Stomach (tissue), 9 donors: ENCODE results near the gene SLC51A. TPM values are rescaled to one million over a fixed set of nuclear protein-coding genes. Genes with fewer than 3 reads are reported as not detected.

ENCODE experiments used
- DNase-seq, 2 donors: peaks; one replicate each; pipeline versions ENCODE4 v3.0.0 to v3.0.0-alpha.2; 2013 to 2019
- H3K27ac ChIP-seq, 5 donors: fragments of 200-600 bp in 4 of 5; sonication (generic) in 4 of 5; one replicate each; pipeline ENCODE4 v1.5.1; 2013 to 2019; ENCODE audit warnings: mild to moderate bottlenecking in 1 of 5, moderate library complexity in 1 of 5
- H3K27me3 ChIP-seq, 3 donors: fragments of 200-600 bp; sonication (generic); one replicate each; pipeline ENCODE4 v1.5.1; 2017 to 2019; ENCODE audit warnings: mixed run types in 1 of 3
- H3K36me3 ChIP-seq, 4 donors: fragments of 200-600 bp; sonication (generic); 1 replicate in 3 of 4; 2 replicates in 1 of 4; pipeline ENCODE4 v1.5.1; 2016 to 2019
- H3K4me1 ChIP-seq, 4 donors: fragments of 200-600 bp; sonication (generic); one replicate each; pipeline ENCODE4 v1.5.1; 2016 to 2019
- H3K4me3 ChIP-seq, 4 donors: fragments of 200-600 bp; sonication (generic) in 3 of 4; one replicate each; pipeline ENCODE4 v1.5.1; 2016 to 2019; ENCODE audit warnings: mild to moderate bottlenecking in 1 of 4
- H3K9me3 ChIP-seq, 4 donors: fragments of 200-600 bp; sonication (generic); one replicate each; pipeline ENCODE4 v1.5.1; 2016 to 2019
- CTCF ChIP-seq, 7 experiments: fragments of 450-650 bp in 4 of 7; fragments of 200-600 bp in 3 of 7; sonication (generic) in 3 of 7; IDR thresholded peaks; one replicate each; pipeline ENCODE4 v1.5.1; 2016 to 2019; ENCODE audit warnings: antibody characterized with exemption in 7 of 7, control low read depth in 2 of 7, mild to moderate bottlenecking in 1 of 7
- EP300 ChIP-seq: sonication (generic); formaldehyde crosslinking; IDR thresholded peaks from one replicate; pipeline ENCODE4 v1.6.1; 2017; ENCODE audit warnings: antibody characterized with exemption
- POLR2A ChIP-seq, 4 donors: fragments of 450-650 bp; IDR thresholded peaks; one replicate each; pipeline ENCODE4 v1.6.1; 2016; ENCODE audit warnings: antibody characterized with exemption in 4 of 4, control low read depth in 2 of 4, mild to moderate bottlenecking in 1 of 4, moderate library complexity in 1 of 4
- POLR2AphosphoS5 ChIP-seq, 3 donors: sonication (generic); formaldehyde crosslinking; IDR thresholded peaks; one replicate each; pipeline ENCODE4 v1.6.1; 2016; ENCODE audit warnings: antibody characterized with exemption in 3 of 3
- WGBS, 5 donors: extraction: QIAGEN DNeasy Blood & Tissue Kit in 3 of 5; methylation state at CpG; one replicate each; pipeline versions ENCODE4 v1.1.5 to v1.1.7; 2013 to 2018; 5-methylcytosine and 5-hydroxymethylcytosine counted together
- intact Hi-C: fragments of 100-400 bp; cut with DNase I; formaldehyde crosslinking; loops from one replicate; pipeline ENCODE4 v1.15.1; 2023; ENCODE audit warnings: low total_unique reads
- polyA plus RNA-seq, 3 donors: library from polyadenylated mRNA; stranded (reverse); fragments of 200-250 nt; gene quantifications; one replicate each; pipeline ENCODE4 v1.2.3, GENCODE V29; 2013
- total RNA-seq, 5 donors: library from RNA; depleted of rRNA; stranded (reverse); fragments of >200 nt; gene quantifications; one replicate each; pipeline versions ENCODE4 v1.1.0 to v1.2.3, GENCODE V29; 2014 to 2016
- donor health status: healthy with polysubstance abuse.
- donor health status: Bipolar disorder and iron deficiency.
- donor health status: healthy.

The SLC51A gene
- total and polyA plus RNA-seq, 8 donors = 0.43 to 0.92 TPM; not detected in 6

GRCh38 chr3:196219194-196219969 lies 3.0 kb downstream of the SLC51A start:
- Histone ChIP-seq H3K9me3 (no peaks in the 10 kb centered on the region), H3K4me1 (peaks cover 0 to 31% (median 18%) of the 10 kb centered on the region in 4 donors), H3K4me3 (peak overlapping the region; percentile 16 to 32 (median 22)), H3K27ac (peak overlapping the region in 3 of 5 donors; percentile 13 to 65 (median 60)), H3K27me3 (peaks cover 0 to 29% (median 4%) of the 10 kb centered on the region in 3 donors), H3K36me3 (no peaks in the 10 kb centered on the region)
- intact Hi-C loops = no loop called here
- 28 to 48% (median 43%) methylated on average over 18 to 19 of the region's 19 CpGs for WGBS, 5 donors
- TF ChIP-seq POLR2AphosphoS5 (IDR thresholded peaks at IDR 0.05) (peak in 1 of 3 donors; percentile 5), CTCF (IDR thresholded peaks at IDR 0.05) (no peak), POLR2A (IDR thresholded peaks at IDR 0.05) (no peak), EP300 (no peak)
- DNase-seq = peak in 1 of 2 donors; percentile 90

- H3K36me3 ChIP-seq = no peaks in the 10 kb centered on the region
- intact Hi-C loops = no loop called here
- DNase-seq = no peak
- 79 to 90% (median 84%) methylated on average over 19 of the region's 19 CpGs for WGBS, 5 donors
- peaks cover 0 to 28% (median 4%) of the 10 kb centered on the region in 3 donors for H3K27me3 ChIP-seq
- peak overlapping the region in 3 of 5 donors; percentile 13 to 65 (median 60) for H3K27ac ChIP-seq
- no peaks in the 10 kb centered on the region for H3K9me3 ChIP-seq
- H3K4me1 ChIP-seq = peaks cover 0 to 31% (median 18%) of the 10 kb centered on the region in 4 donors
- H3K4me3 ChIP-seq = no peak overlapping the region
- no peak for TF ChIP-seq CTCF (IDR thresholded peaks at IDR 0.05)
- no peak for TF ChIP-seq POLR2A (IDR thresholded peaks at IDR 0.05)
- TF ChIP-seq POLR2AphosphoS5 (IDR thresholded peaks at IDR 0.05) = no peak
- TF ChIP-seq EP300 = no peak
These were observed 3.6 kb downstream of the SLC51A start for GRCh38 chr3:196219970-196220311.

- TF ChIP-seq POLR2A (IDR thresholded peaks at IDR 0.05) = no peak
- TF ChIP-seq POLR2AphosphoS5 (IDR thresholded peaks at IDR 0.05) = no peak
- TF ChIP-seq EP300 = no peak
- no peak for TF ChIP-seq CTCF (IDR thresholded peaks at IDR 0.05)
- H3K27me3 ChIP-seq = peaks cover 0 to 22% (median 4%) of the 10 kb centered on the region in 3 donors
- intact Hi-C loops = no loop called here
- H3K9me3 ChIP-seq = no peaks in the 10 kb centered on the region
- no peaks in the 10 kb centered on the region for H3K36me3 ChIP-seq
- peak in 1 of 2 donors; percentile 20 for DNase-seq
- H3K4me1 ChIP-seq = peaks cover 0 to 31% (median 18%) of the 10 kb centered on the region in 4 donors
- peak overlapping the region in 2 of 5 donors; percentile 60 to 65 for H3K27ac ChIP-seq
- 84 to 88% (median 86%) methylated on average over 10 of the region's 10 CpGs for WGBS, 5 donors
- no peak overlapping the region for H3K4me3 ChIP-seq
These were observed 4.3 kb downstream of the SLC51A start for GRCh38 chr3:196220587-196220986.

GRCh38 chr3:196220991-196221390 lies 4.7 kb downstream of the SLC51A start:
- H3K4me3 ChIP-seq = no peak overlapping the region
- intact Hi-C loops = no loop called here
- peaks cover 0 to 31% (median 18%) of the 10 kb centered on the region in 4 donors for H3K4me1 ChIP-seq
- peak overlapping the region in 2 of 5 donors; percentile 60 to 65 for H3K27ac ChIP-seq
- no peaks in the 10 kb centered on the region for H3K9me3 ChIP-seq
- 87 to 93% (median 87%) methylated on average over 7 of the region's 7 CpGs for WGBS, 5 donors
- TF ChIP-seq POLR2AphosphoS5 (IDR thresholded peaks at IDR 0.05) (no peak), POLR2A (IDR thresholded peaks at IDR 0.05) (no peak), EP300 (no peak), CTCF (IDR thresholded peaks at IDR 0.05) (no peak)
- H3K27me3 ChIP-seq = peaks cover 0 to 17% (median 4%) of the 10 kb centered on the region in 3 donors
- DNase-seq = no peak
- H3K36me3 ChIP-seq = no peaks in the 10 kb centered on the region
